Neural cell (in vitro differentiated cells): Measurements from ENCODE around the gene SEPTIN5. TPM values are rescaled to one million over a fixed set of nuclear protein-coding genes. Genes with fewer than 3 reads are reported as not detected.

ENCODE experiments used
- H2AFZ ChIP-seq: fragments of 200-600, 300-800 bp; sonication (generic), shearing (Covaris generic); 2 replicates; pipeline ENCODE4 v1.6.0; 2014; ENCODE audit warnings: low read depth, mild to moderate bottlenecking, antibody characterized with exemption, low read length, moderate library complexity
- H3F3A ChIP-seq: fragments of 200-600 bp; shearing (Covaris generic); 2 replicates; pipeline ENCODE4 v1.6.1; 2016; ENCODE audit warnings: mild to moderate bottlenecking, moderate library complexity, mixed read lengths, antibody characterized with exemption, low read length; ENCODE audit not compliant: insufficient read depth, poor library complexity, severe bottlenecking
- H3K27ac ChIP-seq: fragments of 200-600, 300-800 bp; sonication (generic), shearing (Covaris generic); 2 replicates; pipeline ENCODE4 v1.5.1; 2014; ENCODE audit warnings: mild to moderate bottlenecking, low read length, moderate library complexity
- H3K27me3 ChIP-seq: fragments of 300-800, 200-600 bp; sonication (generic), shearing (Covaris generic); 2 replicates; pipeline ENCODE4 v1.6.0; 2014; ENCODE audit warnings: mild to moderate bottlenecking, low read depth, low read length, moderate library complexity; ENCODE audit not compliant: insufficient read depth
- H3K36me3 ChIP-seq: fragments of 300-800, 200-600 bp; sonication (generic), shearing (Covaris generic); 2 replicates; pipeline ENCODE4 v1.5.1; 2014; ENCODE audit warnings: mild to moderate bottlenecking, antibody characterized with exemption, low read length, moderate library complexity; ENCODE audit not compliant: insufficient read depth
- H3K4me2 ChIP-seq: fragments of 300-800, 200-600 bp; sonication (generic), shearing (Covaris generic); 2 replicates; pipeline ENCODE4 v1.6.0; 2014; ENCODE audit warnings: mild to moderate bottlenecking, low read length
- H3K4me3 ChIP-seq: fragments of 300-800, 200-600 bp; sonication (generic), shearing (Covaris generic); 2 replicates; pipeline ENCODE4 v1.5.1; 2014; ENCODE audit warnings: mild to moderate bottlenecking, low read length, moderate library complexity
- H3K79me2 ChIP-seq: fragments of 200-600 bp; shearing (Covaris generic); replicated peaks from 2 replicates; pipeline ENCODE4 v1.6.0; 2014; ENCODE audit warnings: mild to moderate bottlenecking, low read length, moderate library complexity; ENCODE audit not compliant: insufficient read depth
- H3K9ac ChIP-seq: fragments of 300-800, 200-600 bp; sonication (generic), shearing (Covaris generic); 2 replicates; pipeline ENCODE4 v1.6.1; 2016; ENCODE audit warnings: mild to moderate bottlenecking, low read length, mixed read lengths
- H3K9me2 ChIP-seq: fragments of 200-600 bp; shearing (Covaris generic); 2 replicates; pipeline ENCODE4 v1.6.1; 2016; ENCODE audit warnings: mild to moderate bottlenecking, low read length, mixed read lengths; ENCODE audit not compliant: insufficient read depth
- H3K9me3 ChIP-seq: fragments of 200-600, 300-800 bp; sonication (generic), shearing (Covaris generic); 2 replicates; pipeline ENCODE4 v1.6.1; 2016; ENCODE audit warnings: mild to moderate bottlenecking, mixed run types, low read length, moderate library complexity, mixed read lengths
- H4K20me1 ChIP-seq: fragments of 200-600 bp; shearing (Covaris generic); 2 replicates; pipeline ENCODE4 v1.6.1; 2016; ENCODE audit warnings: mild to moderate bottlenecking, mixed run types; ENCODE audit not compliant: insufficient read depth
- EP300 ChIP-seq: fragments of 450-650 bp; conservative IDR thresholded peaks from 2 replicates; pipeline ENCODE4 v1.6.1; 2014; ENCODE audit warnings: antibody characterized with exemption, mild to moderate bottlenecking, moderate library complexity; ENCODE audit not compliant: poor library complexity, severe bottlenecking
- EZH2 ChIP-seq: fragments of 200-600, 300-800 bp; shearing (Covaris generic), sonication (generic); IDR thresholded peaks from 2 replicates; pipeline ENCODE4 v1.6.1; 2014; ENCODE audit warnings: antibody characterized with exemption, low read length, borderline replicate concordance, mild to moderate bottlenecking; ENCODE audit not compliant: insufficient read depth, poor library complexity, severe bottlenecking
- MXI1 ChIP-seq: fragments of 450-650 bp; conservative IDR thresholded peaks from 2 replicates; pipeline ENCODE4 v1.6.1; 2014; ENCODE audit warnings: antibody characterized with exemption, mild to moderate bottlenecking; ENCODE audit not compliant: poor library complexity, severe bottlenecking
- POLR2AphosphoS5 ChIP-seq: IDR thresholded peaks from 2 replicates; pipeline ENCODE4 v1.6.1; 2012
- RAD21 ChIP-seq: fragments of 450-650 bp; conservative IDR thresholded peaks from 2 replicates; pipeline ENCODE4 v1.6.1; 2014; ENCODE audit warnings: antibody characterized with exemption, mild to moderate bottlenecking, moderate library complexity
- SMC3 ChIP-seq: fragments of 450-650 bp; conservative IDR thresholded peaks from 2 replicates; pipeline ENCODE4 v1.6.1; 2014; ENCODE audit warnings: antibody characterized with exemption, mild to moderate bottlenecking, moderate library complexity; ENCODE audit not compliant: poor library complexity
- TAF1 ChIP-seq: IDR thresholded peaks from 2 replicates; pipeline ENCODE4 v1.6.1; 2012; ENCODE audit warnings: low read depth
- polyA plus RNA-seq: library from polyadenylated mRNA; depleted of rRNA; stranded (reverse); fragments of >200 nt; gene quantifications from 2 replicates; pipeline ENCODE4 v1.2.3, GENCODE V29; 2014
- TF ChIP-seq, protein P1 (sequence below): IDR thresholded peaks from 2 replicates; pipeline ENCODE4 v1.6.1; 2012; ENCODE audit warnings: borderline replicate concordance
- TF ChIP-seq, protein P2 (sequence below): fragments of 450-650 bp; IDR thresholded peaks from 2 replicates; pipeline ENCODE4 v1.5.1; 2014; ENCODE audit warnings: antibody characterized with exemption, mild to moderate bottlenecking, moderate library complexity; ENCODE audit not compliant: poor library complexity, severe bottlenecking

The SEPTIN5 gene
- polyA plus RNA-seq, 1 donor from 2014 or later, result 166 TPM

DNA sequence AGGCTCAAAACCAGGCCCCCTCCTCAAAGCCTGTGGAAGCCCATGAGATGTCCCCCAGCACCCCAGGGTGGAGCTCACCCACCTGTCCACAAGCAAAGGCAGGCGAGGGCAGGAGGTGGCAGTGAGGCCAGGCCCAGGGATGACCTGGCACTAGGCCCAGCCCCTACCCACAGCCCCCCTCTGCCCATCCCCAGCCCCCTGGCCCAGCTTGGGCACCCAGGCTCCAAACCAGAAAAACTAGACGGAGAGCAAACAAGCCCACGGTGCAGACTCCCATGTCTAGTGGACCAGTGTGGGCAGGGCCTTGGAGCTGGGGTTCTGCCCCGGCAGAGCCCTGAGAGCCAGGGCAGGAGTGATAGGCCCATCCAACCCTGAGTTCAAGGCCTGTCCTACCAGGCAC, 29.3 kb downstream of the SEPTIN5 start:
- Histone ChIP-seq H3K36me3 (no peaks in the 10 kb centered on the region), H3K27me3 (no peaks in the 10 kb centered on the region), H3K27ac (no peak overlapping the region), H3F3A (no peaks in the 10 kb centered on the region), H2AFZ (no peak overlapping the region), H3K4me2 (no peak overlapping the region), H4K20me1 (no peaks in the 10 kb centered on the region), H3K79me2 (no peaks in the 10 kb centered on the region), H3K9ac (no peak overlapping the region), H3K9me2 (no peaks in the 10 kb centered on the region), H3K4me3 (no peak overlapping the region), H3K9me3 (no peaks in the 10 kb centered on the region)
- no peak for TF ChIP-seq RAD21
- TF ChIP-seq MXI1, result no peak
- no peak for TF ChIP-seq TAF1
- TF ChIP-seq, protein P1, sequence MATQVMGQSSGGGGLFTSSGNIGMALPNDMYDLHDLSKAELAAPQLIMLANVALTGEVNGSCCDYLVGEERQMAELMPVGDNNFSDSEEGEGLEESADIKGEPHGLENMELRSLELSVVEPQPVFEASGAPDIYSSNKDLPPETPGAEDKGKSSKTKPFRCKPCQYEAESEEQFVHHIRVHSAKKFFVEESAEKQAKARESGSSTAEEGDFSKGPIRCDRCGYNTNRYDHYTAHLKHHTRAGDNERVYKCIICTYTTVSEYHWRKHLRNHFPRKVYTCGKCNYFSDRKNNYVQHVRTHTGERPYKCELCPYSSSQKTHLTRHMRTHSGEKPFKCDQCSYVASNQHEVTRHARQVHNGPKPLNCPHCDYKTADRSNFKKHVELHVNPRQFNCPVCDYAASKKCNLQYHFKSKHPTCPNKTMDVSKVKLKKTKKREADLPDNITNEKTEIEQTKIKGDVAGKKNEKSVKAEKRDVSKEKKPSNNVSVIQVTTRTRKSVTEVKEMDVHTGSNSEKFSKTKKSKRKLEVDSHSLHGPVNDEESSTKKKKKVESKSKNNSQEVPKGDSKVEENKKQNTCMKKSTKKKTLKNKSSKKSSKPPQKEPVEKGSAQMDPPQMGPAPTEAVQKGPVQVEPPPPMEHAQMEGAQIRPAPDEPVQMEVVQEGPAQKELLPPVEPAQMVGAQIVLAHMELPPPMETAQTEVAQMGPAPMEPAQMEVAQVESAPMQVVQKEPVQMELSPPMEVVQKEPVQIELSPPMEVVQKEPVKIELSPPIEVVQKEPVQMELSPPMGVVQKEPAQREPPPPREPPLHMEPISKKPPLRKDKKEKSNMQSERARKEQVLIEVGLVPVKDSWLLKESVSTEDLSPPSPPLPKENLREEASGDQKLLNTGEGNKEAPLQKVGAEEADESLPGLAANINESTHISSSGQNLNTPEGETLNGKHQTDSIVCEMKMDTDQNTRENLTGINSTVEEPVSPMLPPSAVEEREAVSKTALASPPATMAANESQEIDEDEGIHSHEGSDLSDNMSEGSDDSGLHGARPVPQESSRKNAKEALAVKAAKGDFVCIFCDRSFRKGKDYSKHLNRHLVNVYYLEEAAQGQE, result no peak
- TF ChIP-seq, protein P2, sequence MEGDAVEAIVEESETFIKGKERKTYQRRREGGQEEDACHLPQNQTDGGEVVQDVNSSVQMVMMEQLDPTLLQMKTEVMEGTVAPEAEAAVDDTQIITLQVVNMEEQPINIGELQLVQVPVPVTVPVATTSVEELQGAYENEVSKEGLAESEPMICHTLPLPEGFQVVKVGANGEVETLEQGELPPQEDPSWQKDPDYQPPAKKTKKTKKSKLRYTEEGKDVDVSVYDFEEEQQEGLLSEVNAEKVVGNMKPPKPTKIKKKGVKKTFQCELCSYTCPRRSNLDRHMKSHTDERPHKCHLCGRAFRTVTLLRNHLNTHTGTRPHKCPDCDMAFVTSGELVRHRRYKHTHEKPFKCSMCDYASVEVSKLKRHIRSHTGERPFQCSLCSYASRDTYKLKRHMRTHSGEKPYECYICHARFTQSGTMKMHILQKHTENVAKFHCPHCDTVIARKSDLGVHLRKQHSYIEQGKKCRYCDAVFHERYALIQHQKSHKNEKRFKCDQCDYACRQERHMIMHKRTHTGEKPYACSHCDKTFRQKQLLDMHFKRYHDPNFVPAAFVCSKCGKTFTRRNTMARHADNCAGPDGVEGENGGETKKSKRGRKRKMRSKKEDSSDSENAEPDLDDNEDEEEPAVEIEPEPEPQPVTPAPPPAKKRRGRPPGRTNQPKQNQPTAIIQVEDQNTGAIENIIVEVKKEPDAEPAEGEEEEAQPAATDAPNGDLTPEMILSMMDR, result no peak
- TF ChIP-seq EZH2, result no peak

DNA sequence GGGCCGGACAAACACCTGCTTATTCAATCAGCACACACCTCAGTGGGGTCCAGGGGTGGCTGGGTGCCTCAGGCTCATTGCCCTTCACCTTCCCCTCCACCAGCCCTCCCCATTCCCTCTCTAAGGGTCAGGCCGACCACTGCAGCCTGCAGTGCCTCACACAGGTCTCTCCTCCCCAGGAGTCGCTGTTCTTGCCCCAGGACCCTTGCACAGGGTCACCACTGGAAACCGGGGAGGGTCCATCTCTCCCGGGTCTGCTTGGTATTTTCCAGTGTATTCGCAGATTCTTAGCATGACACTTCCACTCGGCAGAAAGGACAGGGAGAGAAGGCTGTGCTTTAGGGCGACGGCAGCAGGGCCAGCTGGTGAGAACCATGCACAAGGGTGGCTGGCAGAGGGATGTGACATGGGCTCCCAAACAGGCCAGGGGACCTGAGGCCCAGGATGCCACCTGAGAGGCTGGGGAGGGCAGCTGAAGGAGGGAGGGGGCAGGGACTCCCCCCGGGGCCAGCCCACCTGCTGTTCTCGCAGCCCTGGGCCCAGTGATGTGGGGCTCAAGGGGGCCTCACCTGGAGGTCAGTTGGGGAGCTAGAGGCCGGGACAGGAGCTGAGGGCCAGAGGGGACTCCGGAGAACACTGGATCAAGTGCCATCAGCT, 30.2 kb downstream of the SEPTIN5 start:
- Histone ChIP-seq H3F3A (no peaks in the 10 kb centered on the region), H3K9ac (no peak overlapping the region), H2AFZ (no peak overlapping the region), H4K20me1 (no peaks in the 10 kb centered on the region), H3K79me2 (no peaks in the 10 kb centered on the region), H3K9me3 (no peaks in the 10 kb centered on the region), H3K36me3 (no peaks in the 10 kb centered on the region), H3K4me2 (no peak overlapping the region), H3K27me3 (no peaks in the 10 kb centered on the region), H3K4me3 (no peak overlapping the region), H3K9me2 (no peaks in the 10 kb centered on the region), H3K27ac (no peak overlapping the region)
- TF ChIP-seq EP300 (no peak), SMC3 (no peak), RAD21 (no peak), POLR2AphosphoS5 (no peak), EZH2 (no peak), MXI1 (no peak), TAF1 (no peak)
- TF ChIP-seq, protein P2, result no peak
- TF ChIP-seq, protein P1, result no peak
